Stimulated activated effector memory CD8-positive, alpha-beta T cell treated with anti-CD3 and anti-CD28 coated beads, Interleukin-12 subunit alpha, Interleukin-12 subunit beta, amount 100 ng/mL, for 72 hours (primary cell): ENCODE data around the gene KANSL1.
A peak's percentile ranks its signal among the peaks of the same experiment; 100 is the strongest.

Experiments
- ATAC-seq: fragments of 150-1000 bp; cut with Tn5 transposase; 2 replicates; pipeline ENCODE4 v1.10.0; 2021
- DNase-seq, 2 donors: peaks; one replicate each; pipeline ENCODE4 v3.0.0; 2021 to 2022; ENCODE audit warnings: low spot score in 2 of 2
- H3K27ac Mint-ChIP-seq: one replicate; pipeline ENCODE4 v1.8.0; 2022; ENCODE audit warnings: mild to moderate bottlenecking, mixed read lengths
- H3K36me3 Mint-ChIP-seq: one replicate; pipeline ENCODE4 v1.8.0; 2022; ENCODE audit warnings: mild to moderate bottlenecking, mixed read lengths
- H3K4me1 Mint-ChIP-seq: one replicate; pipeline ENCODE4 v1.8.0; 2022; ENCODE audit warnings: mixed read lengths
- H3K4me3 Mint-ChIP-seq: one replicate; pipeline ENCODE4 v1.8.0; 2022; ENCODE audit warnings: mild to moderate bottlenecking, mixed read lengths
- H3K9me3 Mint-ChIP-seq: one replicate; pipeline ENCODE4 v1.8.0; 2022; ENCODE audit warnings: mixed read lengths

KANSL1 gene

GRCh38 chr17:46163929-46164594 lies 29.2 kb downstream of the KANSL1 start:
- no peaks in the 10 kb centered on the region for H3K9me3 Mint-ChIP-seq
- no peak overlapping the region for H3K4me3 Mint-ChIP-seq

GRCh38 chr17:46163316-46163715 lies 29.9 kb downstream of the KANSL1 start:
- no peak for DNase-seq
- H3K9me3 Mint-ChIP-seq, result no peaks in the 10 kb centered on the region
- peak overlapping the region; percentile 50 for H3K27ac Mint-ChIP-seq
- H3K4me1 Mint-ChIP-seq, result peaks cover 68% of the 10 kb centered on the region
- H3K4me3 Mint-ChIP-seq, result no peak overlapping the region
- no peak for ATAC-seq
- H3K36me3 Mint-ChIP-seq, result peaks cover 50% of the 10 kb centered on the region

More at GRCh38 chr17:46163929-46164594, 29.2 kb downstream of the KANSL1 start:
- DNase-seq (no peak), ATAC-seq (peak; percentile 39)
- H3K27ac Mint-ChIP-seq, result peak overlapping the region; percentile 1
- H3K4me1 Mint-ChIP-seq, result peaks cover 65% of the 10 kb centered on the region
- H3K36me3 Mint-ChIP-seq, result peaks cover 58% of the 10 kb centered on the region

DNA sequence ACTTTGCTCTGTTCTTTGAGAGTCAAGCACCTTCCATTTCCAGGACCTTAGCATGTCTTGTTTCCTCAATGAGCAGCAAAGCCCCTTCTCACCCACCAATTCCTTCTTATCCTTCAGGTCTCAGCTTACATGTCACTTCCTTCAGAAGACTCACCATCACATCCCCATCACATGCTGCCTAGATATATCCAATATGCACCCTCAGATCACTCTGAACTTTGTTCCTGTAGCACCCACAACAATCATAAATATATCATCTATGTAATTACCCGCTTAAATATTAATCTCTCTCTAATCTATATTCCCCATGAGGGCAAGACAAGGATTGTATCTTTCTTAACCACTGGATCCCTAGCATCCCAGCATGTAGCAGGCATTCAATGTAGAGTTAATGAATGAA lies 30.4 kb downstream of the KANSL1 start:
- H3K27ac Mint-ChIP-seq, result peak overlapping the region; percentile 50
- peaks cover 66% of the 10 kb centered on the region for H3K4me1 Mint-ChIP-seq
- DNase-seq (no peak), ATAC-seq (no peak)
- no peak overlapping the region for H3K4me3 Mint-ChIP-seq
- no peaks in the 10 kb centered on the region for H3K9me3 Mint-ChIP-seq
- H3K36me3 Mint-ChIP-seq, result peaks cover 46% of the 10 kb centered on the region

DNA sequence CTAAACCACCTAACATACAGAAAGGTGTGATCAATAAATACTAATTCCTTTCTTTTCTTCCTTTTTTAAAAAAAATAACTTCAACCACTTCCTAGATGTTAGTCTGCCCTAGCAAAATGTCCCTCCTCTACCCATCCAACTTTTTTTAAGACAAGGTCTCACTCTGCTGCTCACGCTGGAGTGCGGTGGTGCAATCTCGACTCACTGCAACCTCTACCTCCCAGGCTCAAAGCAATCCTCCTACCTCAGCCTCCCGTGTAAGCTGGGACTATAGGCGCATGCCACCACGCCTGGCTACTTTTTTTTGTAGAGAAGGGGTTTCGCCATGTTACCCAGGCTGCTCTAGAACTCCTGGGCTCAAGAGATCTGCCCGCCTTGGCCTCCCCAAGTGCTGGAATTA lies 33.1 kb downstream of the KANSL1 start:
- no peak for ATAC-seq
- H3K36me3 Mint-ChIP-seq, result peaks cover 42% of the 10 kb centered on the region
- H3K27ac Mint-ChIP-seq, result no peak overlapping the region

DNA sequence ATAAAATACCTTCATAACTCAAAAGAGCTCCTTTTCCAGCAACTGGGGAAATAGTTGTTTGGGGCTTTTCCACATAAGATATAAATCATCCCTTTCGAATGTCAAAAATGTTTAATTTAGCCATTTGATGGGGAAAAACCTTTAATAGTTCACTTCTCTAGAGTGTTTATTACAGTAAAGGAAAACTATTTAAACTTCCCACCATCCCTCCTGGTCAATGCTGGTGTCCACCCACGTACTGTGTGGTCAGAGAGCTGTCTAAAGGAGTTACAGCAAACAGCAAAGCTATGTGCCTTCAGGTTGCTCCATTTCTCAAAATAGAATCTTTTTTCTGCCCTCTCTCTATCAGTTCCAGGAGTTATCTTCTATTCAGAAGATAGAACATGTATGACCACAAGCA lies 33.5 kb downstream of the KANSL1 start:
- Mint-ChIP-seq H3K4me3 (no peak overlapping the region), H3K9me3 (no peaks in the 10 kb centered on the region), H3K4me1 (peaks cover 82% of the 10 kb centered on the region), H3K36me3 (peaks cover 38% of the 10 kb centered on the region), H3K27ac (peak overlapping the region; percentile 75)
- no peak for DNase-seq
- ATAC-seq, result no peak

More for the DNA sequence above, 33.1 kb downstream of the KANSL1 start:
- peaks cover 84% of the 10 kb centered on the region for H3K4me1 Mint-ChIP-seq
- no peaks in the 10 kb centered on the region for H3K9me3 Mint-ChIP-seq
- H3K4me3 Mint-ChIP-seq, result no peak overlapping the region
- no peak for DNase-seq

DNA sequence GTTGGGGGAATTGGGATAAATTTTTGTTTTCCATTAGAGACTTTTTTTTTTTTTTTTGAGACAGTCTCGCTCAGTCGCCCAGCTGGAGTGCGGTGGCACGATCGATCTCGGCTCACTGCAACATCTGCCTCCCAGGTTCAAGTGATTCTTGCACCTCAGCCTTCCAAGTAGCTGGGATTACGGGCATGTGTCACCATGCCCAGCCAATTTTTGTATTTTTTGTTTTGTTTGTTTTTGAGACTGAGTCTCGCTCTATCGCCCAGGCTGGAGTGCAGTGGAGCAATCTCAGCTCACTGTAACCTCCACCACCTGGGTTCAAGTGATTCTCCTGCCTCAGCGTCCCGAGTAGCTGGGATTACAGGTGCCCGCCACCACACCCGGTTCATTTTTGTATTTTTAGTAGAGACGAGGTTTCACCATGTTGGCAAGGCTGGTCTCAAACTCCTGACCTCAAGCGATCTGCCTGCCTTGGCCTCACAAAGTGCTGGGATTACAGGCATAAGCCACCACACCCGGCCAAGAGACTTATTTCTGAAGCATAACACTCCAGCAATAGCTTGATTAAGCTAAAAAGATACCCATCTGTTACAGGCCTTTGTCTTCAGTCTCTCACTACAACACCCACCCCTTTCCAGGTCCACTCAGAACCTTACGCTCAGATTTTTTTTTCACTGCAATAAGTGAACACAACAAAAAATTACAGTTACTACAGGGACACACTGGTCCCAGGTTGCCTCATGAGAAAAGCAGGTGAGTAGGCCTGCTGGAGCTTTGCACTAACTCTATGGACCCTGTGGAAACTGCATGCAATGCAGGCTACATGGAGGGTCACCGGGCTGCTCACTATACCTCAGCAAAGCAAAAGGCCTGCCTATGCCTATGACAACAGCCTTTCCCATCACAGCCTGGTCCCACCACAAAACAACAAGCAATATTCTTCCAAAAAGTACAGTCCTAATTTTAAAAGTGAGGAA lies 34.6 kb downstream of the KANSL1 start:
- Mint-ChIP-seq H3K4me1 (peaks cover 82% of the 10 kb centered on the region), H3K4me3 (no peak overlapping the region), H3K36me3 (peaks cover 38% of the 10 kb centered on the region), H3K9me3 (no peaks in the 10 kb centered on the region), H3K27ac (peak overlapping the region; percentile 75)
- ATAC-seq, result no peak
- DNase-seq, result no peak

GRCh38 chr17:46157443-46158062 lies 35.7 kb downstream of the KANSL1 start:
- H3K27ac Mint-ChIP-seq, result peak overlapping the region; percentile 91
- H3K9me3 Mint-ChIP-seq, result no peaks in the 10 kb centered on the region
- ATAC-seq, result no peak
- H3K4me1 Mint-ChIP-seq, result peaks cover 81% of the 10 kb centered on the region
- H3K36me3 Mint-ChIP-seq, result peaks cover 41% of the 10 kb centered on the region
- H3K4me3 Mint-ChIP-seq, result peak overlapping the region; percentile 52
- DNase-seq, result no peak

GRCh38 chr17:46154151-46154816 lies 38.9 kb downstream of the KANSL1 start:
- DNase-seq, result peak in 1 of 2 donors; percentile 73
- Mint-ChIP-seq H3K27ac (peak overlapping the region; percentile 56), H3K36me3 (peaks cover 47% of the 10 kb centered on the region), H3K4me1 (peaks cover 86% of the 10 kb centered on the region), H3K4me3 (peak overlapping the region; percentile 52), H3K9me3 (no peaks in the 10 kb centered on the region)
- peak; percentile 49 for ATAC-seq

- Mint-ChIP-seq H3K36me3 (peaks cover 62% of the 10 kb centered on the region), H3K9me3 (no peaks in the 10 kb centered on the region), H3K4me1 (peaks cover 90% of the 10 kb centered on the region), H3K4me3 (no peak overlapping the region), H3K27ac (peak overlapping the region; percentile 0)
- DNase-seq, result no peak
- ATAC-seq, result no peak
Observed at GRCh38 chr17:46152423-46152822, 40.8 kb downstream of the KANSL1 start.

- Mint-ChIP-seq H3K9me3 (no peaks in the 10 kb centered on the region), H3K4me3 (no peak overlapping the region), H3K27ac (peak overlapping the region; percentile 0), H3K4me1 (peaks cover 90% of the 10 kb centered on the region), H3K36me3 (peaks cover 64% of the 10 kb centered on the region)
- ATAC-seq (no peak), DNase-seq (no peak)
Observed at GRCh38 chr17:46151762-46152161, 41.5 kb downstream of the KANSL1 start.

GRCh38 chr17:46150216-46150963 lies 42.8 kb downstream of the KANSL1 start:
- no peaks in the 10 kb centered on the region for H3K9me3 Mint-ChIP-seq
- no peak for ATAC-seq
- H3K4me3 Mint-ChIP-seq, result no peak overlapping the region
- peaks cover 53% of the 10 kb centered on the region for H3K36me3 Mint-ChIP-seq
- no peak overlapping the region for H3K27ac Mint-ChIP-seq
- no peak for DNase-seq
- H3K4me1 Mint-ChIP-seq, result peaks cover 87% of the 10 kb centered on the region

- peaks cover 87% of the 10 kb centered on the region for H3K4me1 Mint-ChIP-seq
- H3K36me3 Mint-ChIP-seq, result peaks cover 62% of the 10 kb centered on the region
- ATAC-seq (no peak), DNase-seq (no peak)
- H3K4me3 Mint-ChIP-seq, result peak overlapping the region; percentile 13
- peak overlapping the region; percentile 19 for H3K27ac Mint-ChIP-seq
- H3K9me3 Mint-ChIP-seq, result no peaks in the 10 kb centered on the region
Observed at GRCh38 chr17:46148247-46148646, 45.0 kb downstream of the KANSL1 start.

DNA sequence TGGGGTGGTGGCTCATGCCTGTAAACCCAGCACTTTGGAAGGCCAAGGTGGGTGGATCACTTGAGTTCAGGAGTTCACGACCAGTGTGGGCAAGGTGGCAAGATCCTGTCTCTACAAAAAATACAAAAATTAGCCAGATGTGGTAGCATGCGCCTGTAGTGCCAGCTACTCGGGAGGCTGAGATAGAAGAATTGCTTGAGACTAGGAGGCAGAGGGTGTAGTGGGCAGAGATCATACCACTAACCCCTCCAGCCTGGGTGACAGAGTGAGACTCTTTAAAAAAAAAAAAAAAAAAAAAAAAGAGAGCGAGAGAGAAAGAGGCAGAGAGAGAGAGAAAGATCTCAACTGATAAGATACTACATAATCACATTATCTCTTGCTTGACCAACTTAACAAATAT lies 45.9 kb downstream of the KANSL1 start:
- ATAC-seq (peak; percentile 58), DNase-seq (no peak)
- peak overlapping the region; percentile 63 for H3K27ac Mint-ChIP-seq
- peak overlapping the region; percentile 22 for H3K4me3 Mint-ChIP-seq
- peaks cover 57% of the 10 kb centered on the region for H3K36me3 Mint-ChIP-seq
- H3K4me1 Mint-ChIP-seq, result peaks cover 80% of the 10 kb centered on the region
- no peaks in the 10 kb centered on the region for H3K9me3 Mint-ChIP-seq

DNA sequence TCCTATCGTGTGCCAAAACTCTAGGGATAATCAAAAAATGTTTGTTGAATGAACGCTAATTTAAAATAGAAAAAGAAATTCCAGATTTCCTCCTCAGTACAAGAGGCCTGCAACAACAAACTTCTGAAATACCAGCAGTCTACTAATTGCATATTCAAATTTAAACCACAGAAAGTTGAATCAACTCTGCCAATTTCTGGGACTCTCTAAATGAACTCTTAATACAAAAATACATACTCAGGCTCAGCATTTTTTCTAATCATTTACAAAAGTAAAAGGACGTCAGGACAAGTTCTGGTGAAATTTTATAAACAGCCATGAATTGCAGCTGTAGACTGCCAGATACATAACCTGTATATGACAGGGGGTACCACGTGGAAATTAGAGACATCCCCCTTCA lies 49.0 kb downstream of the KANSL1 start:
- no peak for DNase-seq
- peak overlapping the region; percentile 70 for H3K27ac Mint-ChIP-seq
- peaks cover 85% of the 10 kb centered on the region for H3K4me1 Mint-ChIP-seq
- no peak for ATAC-seq
- H3K9me3 Mint-ChIP-seq, result no peaks in the 10 kb centered on the region
- peaks cover 51% of the 10 kb centered on the region for H3K36me3 Mint-ChIP-seq
- H3K4me3 Mint-ChIP-seq, result peak overlapping the region; percentile 36
